Glutamatergic neuron (in vitro differentiated cells): ENCODE data around the gene DNAH7. TPM values are rescaled to one million over a fixed set of nuclear protein-coding genes. Genes with fewer than 3 reads are reported as not detected.
A peak's percentile ranks its signal among the peaks of the same experiment; 100 is the strongest.

Experiments
- DNase-seq: peaks from one replicate; pipeline ENCODE4 v3.0.0; 2022
- H3K27ac Mint-ChIP-seq: one replicate; pipeline ENCODE4 v1.8.0; 2020; ENCODE audit warnings: mild to moderate bottlenecking, mixed read lengths, inconsistent platforms; ENCODE audit not compliant: unreplicated experiment
- H3K27me3 Mint-ChIP-seq: one replicate; pipeline ENCODE4 v1.8.0; 2020; ENCODE audit warnings: mild to moderate bottlenecking, moderate library complexity, mixed read lengths, inconsistent platforms; ENCODE audit not compliant: unreplicated experiment
- H3K36me3 Mint-ChIP-seq: one replicate; pipeline ENCODE4 v1.8.0; 2020; ENCODE audit warnings: mild to moderate bottlenecking, mixed read lengths, inconsistent platforms; ENCODE audit not compliant: unreplicated experiment
- H3K4me1 Mint-ChIP-seq: one replicate; pipeline ENCODE4 v1.8.0; 2020; ENCODE audit warnings: mild to moderate bottlenecking, low read depth, mixed read lengths, inconsistent platforms; ENCODE audit not compliant: unreplicated experiment
- H3K4me3 Mint-ChIP-seq: one replicate; pipeline ENCODE4 v1.8.0; 2020; ENCODE audit warnings: mild to moderate bottlenecking, mixed read lengths, inconsistent platforms; ENCODE audit not compliant: unreplicated experiment
- H3K9me3 Mint-ChIP-seq: one replicate; pipeline ENCODE4 v1.8.0; 2020; ENCODE audit warnings: mild to moderate bottlenecking, moderate library complexity, mixed read lengths, inconsistent platforms; ENCODE audit not compliant: unreplicated experiment
- total RNA-seq: library from RNA; stranded (reverse); fragmentation: NEBNext Ultra II Directional; extraction: Animal tissue kit (Norgen Biotek cat#: 25700); gene quantifications from one replicate; pipeline ENCODE4 v1.2.1, GENCODE V29; 2021; ENCODE audit not compliant: unreplicated experiment
- TF ChIP-seq, protein P1 (sequence below): fragments of 200-600 bp; sonication (generic); IDR thresholded peaks from one replicate; pipeline ENCODE4 v1.5.0; 2021; ENCODE audit not compliant: partially characterized antibody, unreplicated experiment

DNAH7 gene
- total RNA-seq, 1 donor from 2014 or later: 0.56 TPM

DNA sequence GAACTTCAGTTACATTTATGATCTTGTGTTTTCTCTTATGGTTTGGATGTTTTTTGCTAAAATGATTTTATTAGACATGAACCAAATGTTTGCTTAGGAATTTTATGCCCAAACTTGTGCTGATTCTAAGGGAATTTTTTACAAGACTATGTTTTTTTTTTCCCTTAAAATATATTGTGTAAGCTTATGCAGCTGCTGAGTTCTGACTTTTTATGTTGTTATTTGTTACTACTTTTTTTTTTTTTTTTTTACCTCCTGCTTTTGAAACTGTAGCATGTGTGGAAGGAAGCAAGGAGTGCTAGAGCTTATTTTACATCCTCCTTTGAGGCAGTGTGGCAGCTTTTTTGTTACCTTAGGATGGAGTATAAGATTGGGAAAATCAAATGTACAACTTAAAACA lies 6.0 kb upstream of the DNAH7 start:
- Mint-ChIP-seq H3K27me3 (no peaks in the 10 kb centered on the region), H3K36me3 (no peaks in the 10 kb centered on the region), H3K4me1 (no peaks in the 10 kb centered on the region), H3K27ac (no peak overlapping the region), H3K9me3 (no peaks in the 10 kb centered on the region), H3K4me3 (no peak overlapping the region)
- no peak for DNase-seq
- TF ChIP-seq, protein P1, sequence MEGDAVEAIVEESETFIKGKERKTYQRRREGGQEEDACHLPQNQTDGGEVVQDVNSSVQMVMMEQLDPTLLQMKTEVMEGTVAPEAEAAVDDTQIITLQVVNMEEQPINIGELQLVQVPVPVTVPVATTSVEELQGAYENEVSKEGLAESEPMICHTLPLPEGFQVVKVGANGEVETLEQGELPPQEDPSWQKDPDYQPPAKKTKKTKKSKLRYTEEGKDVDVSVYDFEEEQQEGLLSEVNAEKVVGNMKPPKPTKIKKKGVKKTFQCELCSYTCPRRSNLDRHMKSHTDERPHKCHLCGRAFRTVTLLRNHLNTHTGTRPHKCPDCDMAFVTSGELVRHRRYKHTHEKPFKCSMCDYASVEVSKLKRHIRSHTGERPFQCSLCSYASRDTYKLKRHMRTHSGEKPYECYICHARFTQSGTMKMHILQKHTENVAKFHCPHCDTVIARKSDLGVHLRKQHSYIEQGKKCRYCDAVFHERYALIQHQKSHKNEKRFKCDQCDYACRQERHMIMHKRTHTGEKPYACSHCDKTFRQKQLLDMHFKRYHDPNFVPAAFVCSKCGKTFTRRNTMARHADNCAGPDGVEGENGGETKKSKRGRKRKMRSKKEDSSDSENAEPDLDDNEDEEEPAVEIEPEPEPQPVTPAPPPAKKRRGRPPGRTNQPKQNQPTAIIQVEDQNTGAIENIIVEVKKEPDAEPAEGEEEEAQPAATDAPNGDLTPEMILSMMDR: no peak

GRCh38 chr2:196073521-196073920 lies 4.9 kb upstream of the DNAH7 start:
- H3K27me3 Mint-ChIP-seq: no peaks in the 10 kb centered on the region
- no peak overlapping the region for H3K4me3 Mint-ChIP-seq
- H3K36me3 Mint-ChIP-seq: no peaks in the 10 kb centered on the region
- DNase-seq: no peak
- TF ChIP-seq, protein P1: no peak
- H3K9me3 Mint-ChIP-seq: peaks cover 3% of the 10 kb centered on the region
- no peaks in the 10 kb centered on the region for H3K4me1 Mint-ChIP-seq
- H3K27ac Mint-ChIP-seq: no peak overlapping the region

- Mint-ChIP-seq H3K27me3 (no peaks in the 10 kb centered on the region), H3K4me1 (no peaks in the 10 kb centered on the region), H3K36me3 (no peaks in the 10 kb centered on the region), H3K27ac (no peak overlapping the region), H3K4me3 (no peak overlapping the region), H3K9me3 (peaks cover 3% of the 10 kb centered on the region)
- DNase-seq: no peak
- TF ChIP-seq, protein P1: peak; percentile 10
Measured at GRCh38 chr2:196067088-196067382, 1.6 kb downstream of the DNAH7 start.

DNA sequence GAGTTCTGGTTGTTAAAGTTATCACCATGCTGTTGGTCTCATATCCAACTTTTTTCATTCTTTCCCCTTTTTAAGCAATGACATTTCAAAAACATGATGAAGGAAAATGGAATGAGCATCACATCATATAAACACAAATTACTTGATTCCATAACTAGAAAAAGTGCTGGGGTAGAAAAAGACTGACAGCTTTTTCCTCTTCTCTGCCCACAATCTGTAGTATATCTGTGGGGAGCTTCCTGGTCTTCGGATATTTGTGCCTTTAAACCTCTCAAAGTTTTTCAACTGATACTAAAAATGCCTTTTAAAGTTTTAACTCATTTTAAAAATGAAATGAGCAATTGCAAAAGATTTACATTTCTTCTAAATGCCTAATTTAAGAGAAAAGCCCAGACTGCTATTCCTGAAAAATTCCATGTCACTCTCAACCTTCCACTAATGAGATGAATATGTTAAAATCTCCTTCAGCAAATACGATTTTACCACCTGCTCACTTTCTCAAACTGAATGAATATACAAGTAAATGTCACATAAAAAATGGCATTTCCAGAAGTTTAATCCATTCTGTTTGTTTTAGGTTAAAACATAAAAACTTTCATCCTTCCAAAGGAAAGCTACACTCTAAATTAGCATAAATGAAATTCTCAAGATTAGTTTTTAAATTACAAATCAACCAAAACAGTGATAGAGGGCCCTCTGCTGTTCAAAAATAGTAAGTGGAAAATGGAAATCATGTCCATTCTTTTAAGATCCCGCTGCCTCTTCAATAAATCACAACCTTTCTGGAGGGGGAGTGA lies 2.1 kb downstream of the DNAH7 start:
- DNase-seq: no peak
- H3K9me3 Mint-ChIP-seq: peaks cover 3% of the 10 kb centered on the region
- no peak overlapping the region for H3K4me3 Mint-ChIP-seq
- TF ChIP-seq, protein P1: peak; percentile 71
- H3K36me3 Mint-ChIP-seq: no peaks in the 10 kb centered on the region
- H3K27ac Mint-ChIP-seq: no peak overlapping the region
- H3K27me3 Mint-ChIP-seq: no peaks in the 10 kb centered on the region
- no peaks in the 10 kb centered on the region for H3K4me1 Mint-ChIP-seq

DNA sequence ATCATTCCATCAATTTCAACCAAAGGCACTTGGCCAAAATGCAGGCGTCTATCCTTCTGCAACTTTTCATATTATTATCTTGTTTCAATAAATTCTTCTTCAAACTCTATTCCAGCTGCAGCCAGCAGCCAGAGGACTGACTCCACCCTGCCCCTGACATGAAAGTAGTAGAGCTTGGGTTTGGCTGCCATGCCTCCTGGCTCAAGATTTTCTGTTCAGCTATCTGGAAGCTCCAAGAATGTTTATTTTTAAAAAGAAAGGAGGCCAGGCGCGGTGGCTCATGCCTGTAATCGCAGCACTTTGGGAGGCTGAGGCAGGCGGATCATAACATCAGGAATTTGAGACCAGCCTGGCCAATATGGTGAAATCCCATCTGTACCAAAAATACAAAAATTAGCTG lies 4.9 kb downstream of the DNAH7 start:
- H3K9me3 Mint-ChIP-seq: no peaks in the 10 kb centered on the region
- no peak overlapping the region for H3K27ac Mint-ChIP-seq
- no peaks in the 10 kb centered on the region for H3K27me3 Mint-ChIP-seq
- no peaks in the 10 kb centered on the region for H3K36me3 Mint-ChIP-seq
- no peak overlapping the region for H3K4me3 Mint-ChIP-seq
- TF ChIP-seq, protein P1: no peak
- DNase-seq: no peak
- H3K4me1 Mint-ChIP-seq: no peaks in the 10 kb centered on the region
